Measurements from ENCODE around the gene TRIM41. TPM values are rescaled to one million over a fixed set of nuclear protein-coding genes. Genes with fewer than 3 reads are reported as not detected.

The TRIM41 gene
- polyA plus RNA-seq, 1 of the 3 experiments (the other 2 are of a cell fraction), result 35.9 TPM

DNA sequence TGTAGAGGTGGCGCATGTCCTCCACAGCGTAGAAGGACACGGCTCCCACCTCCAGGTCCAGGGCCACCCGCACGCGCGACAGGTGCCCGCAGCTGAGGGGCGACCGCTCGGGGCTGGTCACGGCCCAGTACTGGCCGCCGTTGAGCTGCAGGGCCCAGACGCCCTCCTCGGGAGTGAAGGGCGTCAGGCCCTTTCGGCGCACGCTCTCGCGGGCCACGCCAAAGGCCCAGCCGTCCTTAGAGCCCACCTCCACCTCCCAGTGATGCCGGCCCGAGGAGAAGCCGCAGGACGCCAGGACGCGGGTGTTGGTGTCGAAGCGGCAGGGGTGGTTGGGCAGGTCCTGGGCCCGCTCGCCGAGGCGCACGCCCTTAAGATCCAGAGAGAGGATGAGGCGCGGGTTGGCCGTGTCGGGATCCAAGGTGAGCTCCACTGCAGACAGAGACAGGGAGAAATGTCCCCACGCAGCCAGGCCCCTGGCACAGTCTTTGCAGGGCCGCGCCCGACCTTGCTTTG, 27.8 kb upstream of the TRIM41 start (continued):
- TF ChIP-seq GABPA (IDR thresholded peaks at IDR 0.05; ENCODE audit: low read depth), result no peak

DNA sequence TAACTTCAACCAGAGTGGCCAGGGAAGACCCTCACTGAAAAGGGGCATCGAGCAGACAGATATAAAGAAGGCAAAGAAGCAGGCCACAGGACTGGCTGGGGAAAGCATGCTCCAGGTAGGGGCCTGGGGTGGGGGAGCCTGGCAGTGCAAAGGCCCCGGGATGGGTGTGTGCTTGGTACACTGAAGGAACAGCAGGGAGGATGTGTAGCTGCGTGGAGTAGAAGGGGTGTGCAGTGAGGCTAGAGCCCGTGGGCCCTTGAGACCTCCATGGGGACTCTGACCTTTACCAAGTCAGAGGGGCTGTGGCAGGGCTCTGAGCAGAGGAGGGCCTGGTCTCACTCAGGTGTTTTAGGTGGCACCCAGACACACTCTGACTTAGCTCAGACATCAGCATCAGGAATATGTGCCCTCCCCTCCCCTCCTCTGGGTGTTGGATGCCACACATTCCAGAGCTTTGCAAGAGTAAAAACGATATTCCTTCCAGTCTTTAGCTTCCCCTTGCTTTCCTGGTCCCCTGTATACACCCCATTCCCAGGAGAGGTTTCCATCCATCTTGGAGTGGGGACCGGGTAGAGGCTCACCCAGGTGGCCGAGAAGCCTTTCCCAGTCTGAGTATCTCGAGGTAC, 25.6 kb upstream of the TRIM41 start:
- Histone ChIP-seq H3K9me2 (no peaks in the 10 kb centered on the region), H4K20me1 (ENCODE audit: insufficient read depth) (no peaks in the 10 kb centered on the region), H3K9me3 (no peaks in the 10 kb centered on the region), H3F3A (replicated peaks; ENCODE audit: insufficient read depth) (no peaks in the 10 kb centered on the region), H3K9ac (no peak overlapping the region), H3K36me3 (replicated peaks in 1 of 2; ENCODE audit: control insufficient read depth in 1 of 2, insufficient read depth in 2 of 2, low read length in 1 of 2) (no peaks in the 10 kb centered on the region), H3K27ac (ENCODE audit: low read depth in 2 of 2, low read length in 1 of 2) (no peak overlapping the region), H3K79me2 (ENCODE audit: insufficient read depth) (peaks cover 3% of the 10 kb centered on the region; the same call in 1 of the 2 replicates), H3K27me3 (ENCODE audit: insufficient read depth) (no peaks in the 10 kb centered on the region), H2AFZ (ENCODE audit: low read depth) (no peak overlapping the region), H3K4me3 (ENCODE audit: low read depth in 2 of 2, low read length in 1 of 2) (no peak overlapping the region), H3K4me2 (no peak overlapping the region), H3K4me1 (ENCODE audit: control insufficient read depth in 1 of 2, insufficient read depth in 2 of 2, low read depth in 1 of 2, low read length in 1 of 2) (peaks cover 0 to 14% of the 10 kb centered on the region in 2 experiments; a peak in 1 of 4 replicates)
- TF ChIP-seq, protein P1, sequence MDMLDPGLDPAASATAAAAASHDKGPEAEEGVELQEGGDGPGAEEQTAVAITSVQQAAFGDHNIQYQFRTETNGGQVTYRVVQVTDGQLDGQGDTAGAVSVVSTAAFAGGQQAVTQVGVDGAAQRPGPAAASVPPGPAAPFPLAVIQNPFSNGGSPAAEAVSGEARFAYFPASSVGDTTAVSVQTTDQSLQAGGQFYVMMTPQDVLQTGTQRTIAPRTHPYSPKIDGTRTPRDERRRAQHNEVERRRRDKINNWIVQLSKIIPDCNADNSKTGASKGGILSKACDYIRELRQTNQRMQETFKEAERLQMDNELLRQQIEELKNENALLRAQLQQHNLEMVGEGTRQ (IDR thresholded peaks at IDR 0.05; ENCODE audit: borderline replicate concordance, low read depth, low read length), result no peak
- TF ChIP-seq FOXJ3 (CRISPR knock-in tag; IDR thresholded peaks at IDR 0.05) (no peak), FOSL2 (IDR thresholded peaks at IDR 0.05; ENCODE audit: borderline replicate concordance, low read depth) (no peak), EZH2phosphoT487 (IDR thresholded peaks at IDR 0.05; ENCODE audit: borderline replicate concordance, low read depth) (no peak), GATA2 (CRISPR knock-in tag; IDR thresholded peaks at IDR 0.05) (no peak), JUND (IDR thresholded peaks at IDR 0.05) (no peak), TAF1 (IDR thresholded peaks at IDR 0.05; ENCODE audit: borderline replicate concordance, low read depth, low read length) (no peak), RAD21 (IDR thresholded peaks at IDR 0.05; ENCODE audit: low read length) (no peak), NRF1 (IDR thresholded peaks at IDR 0.05; ENCODE audit: low read depth, low read length) (no peak), NFIC (IDR thresholded peaks at IDR 0.05; ENCODE audit: borderline replicate concordance) (no peak), CHD2 (IDR thresholded peaks at IDR 0.05; ENCODE audit: low read length, partially characterized antibody) (no peak), RCOR1 (IDR thresholded peaks at IDR 0.05; ENCODE audit: low read length) (no peak)
- TF ChIP-seq, protein P2, sequence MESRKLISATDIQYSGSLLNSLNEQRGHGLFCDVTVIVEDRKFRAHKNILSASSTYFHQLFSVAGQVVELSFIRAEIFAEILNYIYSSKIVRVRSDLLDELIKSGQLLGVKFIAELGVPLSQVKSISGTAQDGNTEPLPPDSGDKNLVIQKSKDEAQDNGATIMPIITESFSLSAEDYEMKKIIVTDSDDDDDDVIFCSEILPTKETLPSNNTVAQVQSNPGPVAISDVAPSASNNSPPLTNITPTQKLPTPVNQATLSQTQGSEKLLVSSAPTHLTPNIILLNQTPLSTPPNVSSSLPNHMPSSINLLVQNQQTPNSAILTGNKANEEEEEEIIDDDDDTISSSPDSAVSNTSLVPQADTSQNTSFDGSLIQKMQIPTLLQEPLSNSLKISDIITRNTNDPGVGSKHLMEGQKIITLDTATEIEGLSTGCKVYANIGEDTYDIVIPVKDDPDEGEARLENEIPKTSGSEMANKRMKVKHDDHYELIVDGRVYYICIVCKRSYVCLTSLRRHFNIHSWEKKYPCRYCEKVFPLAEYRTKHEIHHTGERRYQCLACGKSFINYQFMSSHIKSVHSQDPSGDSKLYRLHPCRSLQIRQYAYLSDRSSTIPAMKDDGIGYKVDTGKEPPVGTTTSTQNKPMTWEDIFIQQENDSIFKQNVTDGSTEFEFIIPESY (IDR thresholded peaks at IDR 0.05; ENCODE audit: borderline replicate concordance, low read depth), result no peak
- TF ChIP-seq, protein P3, sequence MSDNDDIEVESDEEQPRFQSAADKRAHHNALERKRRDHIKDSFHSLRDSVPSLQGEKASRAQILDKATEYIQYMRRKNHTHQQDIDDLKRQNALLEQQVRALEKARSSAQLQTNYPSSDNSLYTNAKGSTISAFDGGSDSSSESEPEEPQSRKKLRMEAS (IDR thresholded peaks at IDR 0.05; ENCODE audit: low read depth), result no peak
- TF ChIP-seq, protein P4, sequence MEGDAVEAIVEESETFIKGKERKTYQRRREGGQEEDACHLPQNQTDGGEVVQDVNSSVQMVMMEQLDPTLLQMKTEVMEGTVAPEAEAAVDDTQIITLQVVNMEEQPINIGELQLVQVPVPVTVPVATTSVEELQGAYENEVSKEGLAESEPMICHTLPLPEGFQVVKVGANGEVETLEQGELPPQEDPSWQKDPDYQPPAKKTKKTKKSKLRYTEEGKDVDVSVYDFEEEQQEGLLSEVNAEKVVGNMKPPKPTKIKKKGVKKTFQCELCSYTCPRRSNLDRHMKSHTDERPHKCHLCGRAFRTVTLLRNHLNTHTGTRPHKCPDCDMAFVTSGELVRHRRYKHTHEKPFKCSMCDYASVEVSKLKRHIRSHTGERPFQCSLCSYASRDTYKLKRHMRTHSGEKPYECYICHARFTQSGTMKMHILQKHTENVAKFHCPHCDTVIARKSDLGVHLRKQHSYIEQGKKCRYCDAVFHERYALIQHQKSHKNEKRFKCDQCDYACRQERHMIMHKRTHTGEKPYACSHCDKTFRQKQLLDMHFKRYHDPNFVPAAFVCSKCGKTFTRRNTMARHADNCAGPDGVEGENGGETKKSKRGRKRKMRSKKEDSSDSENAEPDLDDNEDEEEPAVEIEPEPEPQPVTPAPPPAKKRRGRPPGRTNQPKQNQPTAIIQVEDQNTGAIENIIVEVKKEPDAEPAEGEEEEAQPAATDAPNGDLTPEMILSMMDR (IDR thresholded peaks at IDR 0.05), result no peak
- TF ChIP-seq, protein P5, sequence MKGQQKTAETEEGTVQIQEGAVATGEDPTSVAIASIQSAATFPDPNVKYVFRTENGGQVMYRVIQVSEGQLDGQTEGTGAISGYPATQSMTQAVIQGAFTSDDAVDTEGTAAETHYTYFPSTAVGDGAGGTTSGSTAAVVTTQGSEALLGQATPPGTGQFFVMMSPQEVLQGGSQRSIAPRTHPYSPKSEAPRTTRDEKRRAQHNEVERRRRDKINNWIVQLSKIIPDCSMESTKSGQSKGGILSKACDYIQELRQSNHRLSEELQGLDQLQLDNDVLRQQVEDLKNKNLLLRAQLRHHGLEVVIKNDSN (IDR thresholded peaks at IDR 0.05; ENCODE audit: borderline replicate concordance, low read depth), result no peak
- ChIA-PET CTCF (interaction anchor here (0.8 to 3.3 kb wide), 3 partner anchors 10 to 29 kb away, joined by 3 to 10 read pairs (median 5); no protein-coding TSS in a partner anchor), POLR2A (no interaction called here)
- no peak for DNase-seq
- WGBS (ENCODE audit: low lambda C conversion rate), result 67% methylated on average over 8 of the region's 8 CpGs
